Measurements from ENCODE around the gene CFAP65. TPM values are rescaled to one million over a fixed set of nuclear protein-coding genes. Genes with fewer than 3 reads are reported as not detected.

CFAP65 gene
- total RNA-seq, 1 donor from 2014 or later = not detected

DNA sequence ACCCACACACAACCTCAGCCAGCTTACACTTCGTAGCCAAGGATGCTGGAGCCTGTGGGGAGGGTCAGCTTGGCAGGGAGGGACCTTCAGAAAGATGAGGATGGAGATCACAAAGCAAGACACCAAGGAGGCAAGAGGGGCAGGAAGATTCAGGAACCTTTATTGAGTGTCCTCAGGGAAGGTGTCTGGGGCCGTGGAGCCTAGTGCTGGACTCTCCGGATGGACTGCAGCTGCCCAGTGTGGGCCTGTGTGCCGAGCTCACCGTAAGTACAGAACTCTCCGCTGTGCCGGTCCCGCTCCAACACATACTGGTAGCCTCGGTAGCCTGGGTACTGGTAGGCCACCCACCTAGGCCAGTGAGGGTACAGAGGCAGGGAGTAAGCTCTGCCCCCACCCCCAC is 51.3 kb downstream of the CFAP65 start:
- TF ChIP-seq POLR2AphosphoS5 (IDR thresholded peaks at IDR 0.05; ENCODE audit: insufficient read depth in 1 of 2, low read depth in 1 of 2) (no peak), POLR2A (IDR thresholded peaks at IDR 0.05) (no peak)
- TF ChIP-seq, protein P1, sequence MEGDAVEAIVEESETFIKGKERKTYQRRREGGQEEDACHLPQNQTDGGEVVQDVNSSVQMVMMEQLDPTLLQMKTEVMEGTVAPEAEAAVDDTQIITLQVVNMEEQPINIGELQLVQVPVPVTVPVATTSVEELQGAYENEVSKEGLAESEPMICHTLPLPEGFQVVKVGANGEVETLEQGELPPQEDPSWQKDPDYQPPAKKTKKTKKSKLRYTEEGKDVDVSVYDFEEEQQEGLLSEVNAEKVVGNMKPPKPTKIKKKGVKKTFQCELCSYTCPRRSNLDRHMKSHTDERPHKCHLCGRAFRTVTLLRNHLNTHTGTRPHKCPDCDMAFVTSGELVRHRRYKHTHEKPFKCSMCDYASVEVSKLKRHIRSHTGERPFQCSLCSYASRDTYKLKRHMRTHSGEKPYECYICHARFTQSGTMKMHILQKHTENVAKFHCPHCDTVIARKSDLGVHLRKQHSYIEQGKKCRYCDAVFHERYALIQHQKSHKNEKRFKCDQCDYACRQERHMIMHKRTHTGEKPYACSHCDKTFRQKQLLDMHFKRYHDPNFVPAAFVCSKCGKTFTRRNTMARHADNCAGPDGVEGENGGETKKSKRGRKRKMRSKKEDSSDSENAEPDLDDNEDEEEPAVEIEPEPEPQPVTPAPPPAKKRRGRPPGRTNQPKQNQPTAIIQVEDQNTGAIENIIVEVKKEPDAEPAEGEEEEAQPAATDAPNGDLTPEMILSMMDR (IDR thresholded peaks at IDR 0.05) = no peak
- no peak overlapping the region for H3K27ac ChIP-seq
- H3K27me3 ChIP-seq = peaks cover 30% of the 10 kb centered on the region
- no peaks in the 10 kb centered on the region for H3K9me3 ChIP-seq
- intact Hi-C loops (cut with DNase I) = no loop called here
- peaks cover 22% of the 10 kb centered on the region for H3K4me1 ChIP-seq
- H3K36me3 ChIP-seq = no peaks in the 10 kb centered on the region
- no peak overlapping the region for H3K4me3 ChIP-seq
- DNase-seq (ENCODE audit: extremely low spot score in 2 of 2) = no peak

DNA sequence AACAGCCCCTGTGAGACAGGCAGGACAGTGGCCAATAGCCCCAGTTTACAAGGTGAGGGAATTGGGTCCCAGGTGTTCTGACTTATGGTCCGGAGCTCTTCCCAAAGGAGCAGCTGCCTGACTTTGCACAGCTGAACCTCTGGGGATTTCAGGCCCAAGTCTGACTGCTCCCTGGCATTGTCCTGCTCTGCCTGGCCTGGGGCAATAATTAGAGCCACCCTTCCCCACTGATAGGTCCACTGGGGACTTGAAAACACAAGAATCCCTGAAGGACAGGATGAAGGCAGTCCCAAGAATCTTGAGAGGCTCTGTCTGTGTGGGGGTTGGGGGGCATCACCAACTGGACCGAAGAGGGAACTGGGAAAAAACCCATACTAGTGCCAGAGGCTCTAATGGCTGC is 52.7 kb downstream of the CFAP65 start:
- Histone ChIP-seq H3K27ac (no peak overlapping the region), H3K27me3 (peaks cover 26% of the 10 kb centered on the region), H3K36me3 (no peaks in the 10 kb centered on the region), H3K9me3 (no peaks in the 10 kb centered on the region), H3K4me3 (no peak overlapping the region), H3K4me1 (peaks cover 31% of the 10 kb centered on the region)
- intact Hi-C loops (cut with DNase I) = loop anchor here (10.0 kb wide), 1 partner anchor 166 kb away; no protein-coding TSS in a partner anchor
- TF ChIP-seq, protein P1 (IDR thresholded peaks at IDR 0.05) = no peak
- TF ChIP-seq POLR2AphosphoS5 (IDR thresholded peaks at IDR 0.05; ENCODE audit: insufficient read depth in 1 of 2, low read depth in 1 of 2) (no peak), POLR2A (IDR thresholded peaks at IDR 0.05) (no peak)
- no peak for DNase-seq (ENCODE audit: extremely low spot score in 2 of 2)

DNA sequence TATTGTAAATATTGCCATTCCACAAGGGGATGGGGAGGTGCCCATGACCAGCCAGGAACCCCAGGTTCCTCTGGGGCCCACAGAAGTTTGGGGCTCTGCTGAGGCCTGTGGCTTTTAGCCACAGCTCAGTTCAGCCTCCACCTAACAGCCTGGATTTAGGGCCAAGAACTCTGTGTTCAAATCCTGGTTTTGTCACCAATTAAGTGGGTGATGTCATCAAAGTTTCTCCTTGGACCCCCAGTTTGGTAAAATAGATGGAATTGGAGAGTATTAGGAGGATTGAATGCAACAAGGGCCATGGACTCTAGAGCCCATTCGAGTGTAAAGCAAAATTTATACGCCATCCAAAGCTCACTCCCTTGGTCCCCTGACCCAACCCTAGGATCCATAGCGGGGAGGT is 53.2 kb downstream of the CFAP65 start:
- Histone ChIP-seq H3K4me3 (no peak overlapping the region), H3K27me3 (peaks cover 21% of the 10 kb centered on the region), H3K36me3 (no peaks in the 10 kb centered on the region), H3K27ac (no peak overlapping the region), H3K9me3 (no peaks in the 10 kb centered on the region), H3K4me1 (peaks cover 26% of the 10 kb centered on the region)
- TF ChIP-seq, protein P1 (IDR thresholded peaks at IDR 0.05) = no peak
- TF ChIP-seq POLR2A (IDR thresholded peaks at IDR 0.05) = no peak
- TF ChIP-seq POLR2AphosphoS5 (IDR thresholded peaks at IDR 0.05; ENCODE audit: insufficient read depth in 1 of 2, low read depth in 1 of 2) = no peak
- DNase-seq (ENCODE audit: extremely low spot score in 2 of 2) = no peak
- intact Hi-C loops (cut with DNase I) = loop anchor here (10.0 kb wide), 1 partner anchor 167 kb away; no protein-coding TSS in a partner anchor

DNA sequence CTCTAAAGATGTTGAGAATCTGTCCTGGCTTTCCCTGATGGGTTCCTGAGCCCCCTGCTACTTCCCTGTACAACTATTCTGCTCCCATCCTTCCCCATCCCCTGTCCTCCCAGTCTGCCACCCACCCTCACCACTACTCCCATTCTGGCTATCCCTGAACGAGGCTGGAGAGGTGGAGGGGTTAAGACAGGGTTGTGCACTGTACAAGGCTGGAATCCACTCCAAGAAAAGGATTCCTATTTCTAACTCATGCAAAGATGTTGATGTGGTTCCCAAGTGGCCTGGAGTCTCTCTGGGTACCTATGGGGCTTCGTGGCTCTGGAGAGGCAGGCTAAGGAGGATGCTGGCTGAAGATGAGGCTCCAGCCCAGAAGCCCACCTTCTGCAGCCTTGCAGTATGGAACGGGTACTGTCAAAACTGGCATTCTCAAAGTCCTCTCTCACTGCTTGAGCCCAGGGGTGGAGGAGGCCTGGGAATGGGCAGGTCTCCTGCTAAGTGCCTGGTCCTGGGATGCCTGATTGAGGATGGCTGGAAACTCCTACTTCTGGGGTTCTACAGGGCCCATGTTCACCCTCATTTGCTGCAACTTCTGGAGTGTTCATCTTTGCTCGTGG is 55.1 kb downstream of the CFAP65 start:
- Histone ChIP-seq H3K4me1 (peaks cover 31% of the 10 kb centered on the region), H3K9me3 (no peaks in the 10 kb centered on the region), H3K27me3 (peaks cover 20% of the 10 kb centered on the region), H3K27ac (no peak overlapping the region), H3K4me3 (no peak overlapping the region), H3K36me3 (no peaks in the 10 kb centered on the region)
- intact Hi-C loops (cut with DNase I) = loop anchor here (10.0 kb wide), 1 partner anchor 169 kb away; no protein-coding TSS in a partner anchor
- DNase-seq (ENCODE audit: extremely low spot score in 2 of 2) = no peak
- TF ChIP-seq, protein P1 (IDR thresholded peaks at IDR 0.05) = no peak

DNA sequence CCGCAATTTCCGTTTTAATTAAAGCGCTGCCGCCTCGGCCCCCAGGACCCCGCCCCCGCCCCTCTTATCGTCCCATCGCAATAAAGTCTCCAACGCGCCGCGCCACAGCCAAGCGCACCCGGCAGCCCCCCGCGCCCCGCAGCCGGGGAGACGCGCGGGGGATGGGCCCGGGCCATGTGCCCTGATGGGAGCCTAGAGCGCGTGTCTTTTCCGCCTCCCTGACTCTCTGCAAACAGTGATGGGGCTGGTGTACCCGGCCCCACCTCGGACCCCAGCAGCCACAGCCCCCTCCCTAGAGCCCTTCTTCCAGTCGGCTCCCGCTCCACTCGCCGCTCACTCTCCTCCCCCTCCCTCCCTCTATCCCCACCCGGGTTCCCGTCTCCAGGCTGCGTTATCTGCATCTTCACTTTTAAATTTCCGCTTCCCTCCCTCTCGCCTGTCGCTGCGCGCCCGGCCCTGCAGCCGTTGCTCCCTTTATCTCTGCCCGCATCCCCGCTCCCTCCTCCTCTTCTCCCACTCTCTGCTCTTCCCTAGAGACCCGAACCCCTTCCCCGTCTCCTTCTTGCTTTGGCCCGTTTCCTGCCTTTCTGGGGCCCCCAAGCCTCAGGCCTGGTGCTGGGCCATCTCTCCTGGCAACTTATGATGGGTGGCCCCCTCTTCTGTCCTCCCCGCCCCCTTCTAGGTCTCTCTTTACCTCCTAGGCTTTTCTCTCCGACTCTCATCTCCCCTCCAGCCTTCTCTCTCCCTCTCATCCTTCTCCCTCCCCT is 55.8 kb downstream of the CFAP65 start:
- TF ChIP-seq, protein P1 (IDR thresholded peaks at IDR 0.05) = no peak
- TF ChIP-seq POLR2AphosphoS5 (IDR thresholded peaks at IDR 0.05; ENCODE audit: insufficient read depth in 1 of 2, low read depth in 1 of 2) (no peak), POLR2A (IDR thresholded peaks at IDR 0.05) (no peak)
- no peaks in the 10 kb centered on the region for H3K36me3 ChIP-seq
- H3K9me3 ChIP-seq = no peaks in the 10 kb centered on the region
- DNase-seq (ENCODE audit: extremely low spot score in 2 of 2) = no peak
- H3K27ac ChIP-seq = no peak overlapping the region
- H3K4me3 ChIP-seq = no peak overlapping the region
- peaks cover 39% of the 10 kb centered on the region for H3K4me1 ChIP-seq
- intact Hi-C loops (cut with DNase I) = loop anchor here (10.0 kb wide), 1 partner anchor 169 kb away; no protein-coding TSS in a partner anchor
- H3K27me3 ChIP-seq = peaks cover 23% of the 10 kb centered on the region

Measured in vagina (tissue), 2 donors.